Hippocampal formation (tissue), 2 donors: ENCODE measurements around the gene RIMKLA.
A peak's percentile ranks its signal among the peaks of the same experiment; 100 is the strongest.

Experiments used
- DNase-seq, 2 donors: peaks; one replicate each; lab custom pipeline; 2025; lab: John Stamatoyannopoulos, UW

RIMKLA gene

GRCh38 chr1:42430286-42431135 is 49.9 kb downstream of the RIMKLA start:
- DNase-seq: no peak

GRCh38 chr1:42431514-42431913 is 50.9 kb downstream of the RIMKLA start:
- DNase-seq: no peak

- DNase-seq: no peak
Measured at GRCh38 chr1:42432714-42433113, 52.1 kb downstream of the RIMKLA start.

GRCh38 chr1:42433369-42433768 is 52.8 kb downstream of the RIMKLA start:
- no peak for DNase-seq

- DNase-seq: no peak
Measured at GRCh38 chr1:42434340-42434739, 53.7 kb downstream of the RIMKLA start.

- DNase-seq: no peak
Measured at GRCh38 chr1:42439940-42440339, 59.3 kb downstream of the RIMKLA start.

- no peak for DNase-seq
Measured at GRCh38 chr1:42442662-42443061, 62.1 kb downstream of the RIMKLA start.

GRCh38 chr1:42449256-42449655 is 68.7 kb downstream of the RIMKLA start:
- DNase-seq: no peak

GRCh38 chr1:42450061-42450460 is 69.5 kb downstream of the RIMKLA start:
- DNase-seq: no peak

- no peak for DNase-seq
Measured at GRCh38 chr1:42453386-42453785, 72.8 kb downstream of the RIMKLA start.

- DNase-seq: no peak
Measured at GRCh38 chr1:42454403-42454802, 73.8 kb downstream of the RIMKLA start.

GRCh38 chr1:42456010-42456753 is 75.6 kb downstream of the RIMKLA start, which contains the start of the genes PPCS and ZMYND12:
PPCS (plus strand) TSS chr1:42456543; CDS start chr1:42456566, 23 bp downstream.
ZMYND12 (minus strand) TSS chr1:42456022; CDS start chr1:42455997, 25 bp downstream.
- DNase-seq: peak; percentile 60 to 79

- peak in 1 of 2 donors; percentile 31 for DNase-seq
Measured at GRCh38 chr1:42456754-42457089, 76.1 kb downstream of the RIMKLA start.

GRCh38 chr1:42461196-42461595 is 80.6 kb downstream of the RIMKLA start:
- no peak for DNase-seq

- DNase-seq: peak; percentile 81 to 91
Measured at GRCh38 chr1:42462828-42463763, 82.5 kb downstream of the RIMKLA start, which contains the start of gene CCDC30. CCDC30 (plus strand) TSS chr1:42463286; CDS start chr1:42480552, 17,266 bp downstream.

GRCh38 chr1:42463921-42464320 is 83.3 kb downstream of the RIMKLA start:
- DNase-seq: no peak

- no peak for DNase-seq
Measured at GRCh38 chr1:42466030-42466429, 85.4 kb downstream of the RIMKLA start.

- no peak for DNase-seq
Measured at GRCh38 chr1:42469727-42470126, 89.1 kb downstream of the RIMKLA start.
